H1 (cell line): Measurements from ENCODE around the gene MRPL52. TPM values are rescaled to one million over a fixed set of nuclear protein-coding genes. Genes with fewer than 3 reads are reported as not detected.

Experiments
- CTCF ChIA-PET: fragments of 300-600 bp; sonication (Branson Sonifier 250); formaldehyde crosslinking; loops from one replicate; lab custom pipeline; 2021; ENCODE audit not compliant: partially characterized antibody; lab: Charles Lee
- POLR2A ChIA-PET: fragments of 300-600 bp; sonication (Branson Sonifier 250); formaldehyde crosslinking; loops from one replicate; lab custom pipeline; 2021; ENCODE audit warnings: inconsistent platforms; ENCODE audit not compliant: partially characterized antibody; lab: Charles Lee
- DNase-seq, 2 experiments: peaks; one replicate each; pipeline versions ENCODE4 v3.0.0 to v3.0.0-alpha.2; 2010 to 2022; ENCODE audit warnings: low spot score in 2 of 2, low read depth in 1 of 2, mixed read lengths in 1 of 2
- FAIRE-seq: peaks from 2 replicates; lab custom pipeline; 2011; peaks lifted over from hg19 to GRCh38; lab: Jason Lieb, UNC
- H2AFZ ChIP-seq: 2 replicates; pipeline ENCODE4 v1.8.1; 2012; ENCODE audit warnings: low read length, inconsistent platforms
- H2AK5ac ChIP-seq: 2 replicates; pipeline ENCODE4 v1.6.1; 2013; ENCODE audit warnings: low read depth, low read length
- H2BK120ac ChIP-seq: replicated peaks from 2 replicates; pipeline ENCODE3; 2013; ENCODE audit warnings: low read depth, low read length, inconsistent platforms
- H2BK12ac ChIP-seq: 2 replicates; pipeline ENCODE4 v1.6.1; 2013; ENCODE audit warnings: low read depth, low read length
- H2BK15ac ChIP-seq: 2 replicates; pipeline ENCODE4 v1.6.1; 2013; ENCODE audit warnings: low read length
- H2BK20ac ChIP-seq: 2 replicates; pipeline ENCODE4 v1.6.1; 2013; ENCODE audit warnings: low read length
- H2BK5ac ChIP-seq: 2 replicates; pipeline ENCODE4 v1.6.1; 2013; ENCODE audit warnings: low read depth, low read length
- H3K14ac ChIP-seq: 2 replicates; pipeline ENCODE4 v1.6.1; 2013; ENCODE audit warnings: inconsistent platforms; ENCODE audit not compliant: insufficient read length
- H3K18ac ChIP-seq: 2 replicates; pipeline ENCODE4 v1.6.1; 2013; ENCODE audit warnings: low read length; ENCODE audit errors: extremely low read depth
- H3K23ac ChIP-seq: 2 replicates; pipeline ENCODE4 v1.6.1; 2013; ENCODE audit warnings: inconsistent platforms; ENCODE audit not compliant: insufficient read length
- H3K23me2 ChIP-seq: 2 replicates; pipeline ENCODE4 v1.6.1; 2013; ENCODE audit warnings: low read depth, low read length
- H3K27ac ChIP-seq: 2 replicates; pipeline ENCODE4 v1.6.1; 2011; ENCODE audit warnings: low read depth, low read length, inconsistent platforms
- H3K27me3 ChIP-seq, 4 experiments: replicated peaks in 1 of 4; 1 replicate in 1 of 4; 2 replicates in 3 of 4; pipeline versions ENCODE4 v1.6.1 to v1.8.1; 2011 to 2013; ENCODE audit warnings: low read length in 3 of 4, mild to moderate bottlenecking in 3 of 4, inconsistent platforms in 2 of 4, mixed read lengths in 2 of 4, moderate library complexity in 1 of 4; ENCODE audit not compliant: control insufficient read depth in 3 of 4, insufficient read depth in 3 of 4; ENCODE audit errors: extremely low read depth in 1 of 4
- H3K36me3 ChIP-seq, 4 experiments: 2 replicates each; pipeline versions ENCODE4 v1.6.1 to v1.8.1; 2011 to 2013; ENCODE audit warnings: mild to moderate bottlenecking in 4 of 4, low read length in 3 of 4, moderate library complexity in 2 of 4, control low read depth in 1 of 4, inconsistent platforms in 1 of 4; ENCODE audit not compliant: insufficient read depth in 4 of 4, control insufficient read depth in 2 of 4
- H3K4ac ChIP-seq: replicated peaks from 2 replicates; pipeline ENCODE3; 2013; ENCODE audit warnings: low read length, low read depth, mixed read lengths, inconsistent platforms; ENCODE audit not compliant: insufficient read length
- H3K4me1 ChIP-seq, 4 experiments: replicated peaks in 1 of 4; 1 replicate in 1 of 4; 2 replicates in 3 of 4; pipeline versions ENCODE4 v1.6.1 to v1.8.1; 2011 to 2013; ENCODE audit warnings: low read length in 3 of 4, inconsistent platforms in 2 of 4, mixed read lengths in 1 of 4; ENCODE audit not compliant: insufficient read depth in 4 of 4, control insufficient read depth in 3 of 4
- H3K4me2 ChIP-seq, 2 experiments: 2 replicates each; pipeline versions ENCODE4 v1.6.1 to v1.8.1; 2011 to 2013; ENCODE audit warnings: low read depth in 2 of 2, low read length in 2 of 2, control low read depth in 1 of 2, inconsistent platforms in 1 of 2, mild to moderate bottlenecking in 1 of 2; ENCODE audit not compliant: insufficient read depth in 1 of 2
- H3K4me3 ChIP-seq, 4 experiments: fragments of 200-600, 300-600 bp in 1 of 4; sonication (generic), shearing (Covaris generic), sonication (Bioruptor Twin) in 1 of 4; 2 replicates each; pipeline versions ENCODE4 v1.5.1 to v1.8.1; 2011 to 2016; ENCODE audit warnings: low read length in 4 of 4, low read depth in 3 of 4, control low read depth in 2 of 4, inconsistent platforms in 2 of 4, mild to moderate bottlenecking in 2 of 4, mixed read lengths in 1 of 4, moderate library complexity in 1 of 4; ENCODE audit not compliant: insufficient read depth in 2 of 4; ENCODE audit errors: extremely low read depth in 1 of 4
- H3K56ac ChIP-seq: replicated peaks from 2 replicates; pipeline ENCODE3; 2013; ENCODE audit warnings: low read depth, mild to moderate bottlenecking, mixed read lengths, low read length, inconsistent platforms; ENCODE audit not compliant: insufficient read length
- H3K79me1 ChIP-seq: 2 replicates; pipeline ENCODE4 v1.6.1; 2013; ENCODE audit warnings: low read depth, low read length, control low read depth
- H3K79me2 ChIP-seq, 2 experiments: 2 replicates each; pipeline versions ENCODE4 v1.6.1 to v1.8.1; 2012 to 2013; ENCODE audit warnings: low read length in 2 of 2, mild to moderate bottlenecking in 2 of 2, inconsistent platforms in 1 of 2; ENCODE audit not compliant: insufficient read depth in 2 of 2, control insufficient read depth in 1 of 2
- H3K9ac ChIP-seq, 4 experiments: replicated peaks in 1 of 4; 1 replicate in 1 of 4; 2 replicates in 3 of 4; pipeline versions ENCODE4 v1.6.1 to v1.8.1; 2011 to 2013; ENCODE audit warnings: low read depth in 3 of 4, low read length in 3 of 4, control low read depth in 2 of 4, mild to moderate bottlenecking in 2 of 4, moderate library complexity in 2 of 4, inconsistent platforms in 1 of 4; ENCODE audit errors: extremely low read depth in 1 of 4
- H3K9me3 ChIP-seq, 2 experiments: 2 replicates each; pipeline versions ENCODE4 v1.6.1 to v1.8.1; 2012 to 2013; ENCODE audit warnings: mild to moderate bottlenecking in 2 of 2, moderate library complexity in 2 of 2, control low read depth in 1 of 2, inconsistent platforms in 1 of 2, low read depth in 1 of 2, low read length in 1 of 2, mixed read lengths in 1 of 2; ENCODE audit not compliant: insufficient read depth in 2 of 2
- H4K20me1 ChIP-seq, 2 experiments: replicated peaks in 1 of 2; 2 replicates each; pipeline versions ENCODE3 to v1.8.1; 2011 to 2013; ENCODE audit warnings: inconsistent platforms in 2 of 2, low read length in 2 of 2, mild to moderate bottlenecking in 1 of 2; ENCODE audit not compliant: insufficient read depth in 2 of 2, control insufficient read depth in 1 of 2
- H4K5ac ChIP-seq: 2 replicates; pipeline ENCODE4 v1.6.1; 2013; ENCODE audit warnings: low read length, low read depth, mixed read lengths, inconsistent platforms; ENCODE audit not compliant: insufficient read length
- H4K8ac ChIP-seq: 2 replicates; pipeline ENCODE4 v1.8.0; 2013; ENCODE audit warnings: mild to moderate bottlenecking, moderate library complexity, low read length, inconsistent platforms; ENCODE audit not compliant: insufficient read depth; ENCODE audit errors: extremely low read depth
- H4K91ac ChIP-seq: replicated peaks from 2 replicates; pipeline ENCODE3; 2013; ENCODE audit warnings: low read length, mixed read lengths, inconsistent platforms; ENCODE audit not compliant: insufficient read length
- EZH2 ChIP-seq: fragments of 200-600 bp; sonication (generic); IDR thresholded peaks from 2 replicates; pipeline ENCODE4 v1.7.1; 2012; ENCODE audit warnings: low read depth, mild to moderate bottlenecking, moderate library complexity, low read length, inconsistent platforms; ENCODE audit not compliant: severe bottlenecking
- WGBS, 2 experiments: shearing (Covaris generic) in 1 of 2; methylation state at CpG; one replicate each; pipeline versions ENCODE4 v1.1.6 to v1.1.7; 2013 to 2015; ENCODE audit warnings: low lambda C conversion rate in 2 of 2, mixed read lengths in 2 of 2, inconsistent platforms in 1 of 2, low coverage in 1 of 2, missing lambda C conversion rate in 1 of 2; ENCODE audit not compliant: insufficient replicate concordance in 2 of 2, insufficient coverage in 1 of 2, insufficient read length in 1 of 2; ENCODE audit errors: extremely low coverage in 1 of 2, missing lambda C conversion rate in 1 of 2; 5-methylcytosine and 5-hydroxymethylcytosine counted together
- polyA plus RNA-seq, 7 experiments: library from polyadenylated mRNA; depleted of rRNA in 3 of 7; stranded (reverse) in 5 of 7; unstranded in 2 of 7; fragments of >200 nt in 5 of 7; fragments of 200-250 nt in 2 of 7; gene quantifications; 1 replicate in 5 of 7; 2 replicates in 1 of 7; 4 replicates in 1 of 7; pipeline versions ENCODE4 v1.2.1 to v1.2.3, GENCODE V29; 2011 to 2013; ENCODE audit warnings: missing spikeins in 2 of 7, mixed read lengths in 2 of 7
- total RNA-seq: library from RNA; stranded (reverse); fragmentation: NEBNext Ultra II Directional; extraction: Animal tissue kit (Norgen Biotek cat#: 25700); gene quantifications from 2 replicates; pipeline ENCODE4 v1.2.1, GENCODE V29; 2021

MRPL52 gene
- total and polyA plus RNA-seq, 2 of the 8 experiments (the other 6 are each of a cell fraction or from before 2014, with no cell fraction given): 70.5 to 176 TPM

DNA sequence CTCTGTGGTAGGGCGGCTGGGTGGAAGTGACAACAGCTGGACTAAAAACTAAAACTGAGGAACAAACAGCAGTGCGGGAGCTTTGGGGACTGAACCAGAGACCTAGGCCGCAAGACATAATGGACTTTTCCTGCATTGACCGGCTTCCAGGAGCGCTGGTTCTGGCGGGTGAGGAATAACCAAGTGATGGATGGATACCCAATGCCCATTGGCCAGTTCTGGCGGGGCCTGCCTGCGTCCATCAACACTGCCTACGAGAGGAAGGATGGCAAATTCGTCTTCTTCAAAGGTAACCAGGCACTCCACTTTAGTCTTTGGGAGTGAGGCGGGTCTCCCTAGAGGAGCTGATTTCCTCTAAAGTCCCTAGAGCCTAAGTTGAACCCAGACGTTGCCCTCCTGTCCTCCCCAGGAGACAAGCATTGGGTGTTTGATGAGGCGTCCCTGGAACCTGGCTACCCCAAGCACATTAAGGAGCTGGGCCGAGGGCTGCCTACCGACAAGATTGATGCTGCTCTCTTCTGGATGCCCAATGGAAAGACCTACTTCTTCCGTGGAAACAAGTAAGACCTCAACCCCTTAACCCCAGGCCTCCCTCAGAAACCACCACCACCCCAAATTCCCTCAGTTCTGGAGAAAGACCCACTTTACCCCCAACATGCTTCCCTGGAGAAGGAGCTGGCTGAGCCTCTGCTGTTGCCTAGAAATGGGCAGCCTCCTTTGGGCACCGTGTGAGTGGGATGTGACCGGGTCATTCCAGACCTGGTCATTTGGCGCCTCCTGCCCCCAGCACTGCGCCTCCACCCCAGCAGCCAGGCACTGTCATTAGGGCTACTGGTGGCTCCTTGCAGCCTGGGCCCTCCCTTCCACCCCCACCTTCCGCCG is 14.8 kb downstream of the MRPL52 start:
- no peak for TF ChIP-seq EZH2
- FAIRE-seq (no peak), DNase-seq (no peak)
- no peak overlapping the region for H3K9ac ChIP-seq
- H3K4me1 ChIP-seq: peaks cover 4 to 16% (median 11%) of the 10 kb centered on the region in 4 experiments; a peak in 6 of 7 replicates
- H3K23ac ChIP-seq: no peak overlapping the region
- H2BK5ac ChIP-seq: no peak overlapping the region
- no peak overlapping the region for H4K8ac ChIP-seq
- H3K79me2 ChIP-seq: 0 out of 4 replicates have a peak, but pooled peaks cover 0 to 3% of the 10 kb centered on the region in 2 experiments
- no peak overlapping the region for H3K18ac ChIP-seq
- no peak overlapping the region for H2AFZ ChIP-seq
- H3K4me2 ChIP-seq: no peak overlapping the region
- ChIA-PET POLR2A (interaction anchor here (0.7 to 13.9 kb wide), 5 partner anchors 11 to 52 kb away, joined by 3 to 203 read pairs (median 5); partner anchors contain the start of genes MMP14 and MRPL52), CTCF (interaction anchor here (0.7 to 56.0 kb wide), 7 partner anchors 15 to 288 kb away, joined by 3 to 1562 read pairs (median 6); partner anchors contain the start of genes LRP10, MMP14, MRPL52 and REM2)
- H3K4ac ChIP-seq: no peak overlapping the region
- no peaks in the 10 kb centered on the region for H3K23me2 ChIP-seq
- no peak overlapping the region for H2BK20ac ChIP-seq
- peaks cover 7 to 44% (median 32%) of the 10 kb centered on the region in 4 experiments; a peak in 7 of 8 replicates for H3K36me3 ChIP-seq
- no peak overlapping the region for H4K5ac ChIP-seq
- no peak overlapping the region for H3K4me3 ChIP-seq
- H3K9me3 ChIP-seq: no peaks in the 10 kb centered on the region
- H4K91ac ChIP-seq: no peak overlapping the region
- 91% methylated on average over 20 of the region's 22 CpGs; no CpG with 5 or more reads in 1 of the 2 experiments for WGBS, 2 experiments
- no peak overlapping the region for H3K27ac ChIP-seq
- H2AK5ac ChIP-seq: no peak overlapping the region
- no peak overlapping the region for H2BK15ac ChIP-seq
- H3K27me3 ChIP-seq: no peaks in the 10 kb centered on the region
- H2BK12ac ChIP-seq: no peak overlapping the region
- 0 out of 2 replicates have a peak, but pooled peaks cover 2% of the 10 kb centered on the region for H3K79me1 ChIP-seq
- no peak overlapping the region for H3K56ac ChIP-seq
- H4K20me1 ChIP-seq: peaks cover 0 to 2% of the 10 kb centered on the region in 2 experiments
- H3K14ac ChIP-seq: no peak overlapping the region
- H2BK120ac ChIP-seq: no peak overlapping the region
